ENCODE results near the gene CCKAR. TPM values are rescaled to one million over a fixed set of nuclear protein-coding genes. Genes with fewer than 3 reads are reported as not detected.

Gene CCKAR
- total RNA-seq, 1 donor from 2014 or later = not detected

DNA sequence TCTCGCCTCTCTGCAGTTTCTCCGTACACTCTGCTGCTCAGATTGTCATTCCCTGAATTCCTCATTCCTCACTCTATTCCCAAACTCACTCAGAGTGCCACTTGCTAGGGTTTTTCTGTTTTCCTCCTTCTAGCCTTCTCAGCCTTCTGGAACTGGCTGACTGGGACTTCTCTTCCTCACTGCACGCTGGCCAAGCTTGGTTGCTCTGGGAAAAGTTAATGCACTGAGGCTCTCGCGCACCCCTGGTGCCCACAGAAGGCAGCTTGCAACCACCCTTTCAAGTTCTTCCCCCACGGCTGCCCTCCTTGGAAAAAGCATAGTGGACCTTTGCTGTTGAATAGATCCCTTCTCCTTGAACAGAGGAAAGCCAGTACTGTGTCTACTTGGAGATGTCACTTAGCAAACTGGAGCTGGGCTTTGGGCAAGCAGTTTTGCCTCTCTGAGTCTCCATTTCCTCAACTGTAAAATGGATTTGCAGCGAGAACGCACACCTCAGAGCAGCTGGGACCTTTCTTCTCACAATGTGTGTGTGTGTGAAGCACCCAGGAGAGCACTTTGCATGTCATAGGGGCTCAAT, 6.0 kb upstream of the CCKAR start:
- no peak for DNase-seq
- ATAC-seq = no peak
- intact Hi-C loops (cut with micrococcal nuclease) = no loop called here

DNA sequence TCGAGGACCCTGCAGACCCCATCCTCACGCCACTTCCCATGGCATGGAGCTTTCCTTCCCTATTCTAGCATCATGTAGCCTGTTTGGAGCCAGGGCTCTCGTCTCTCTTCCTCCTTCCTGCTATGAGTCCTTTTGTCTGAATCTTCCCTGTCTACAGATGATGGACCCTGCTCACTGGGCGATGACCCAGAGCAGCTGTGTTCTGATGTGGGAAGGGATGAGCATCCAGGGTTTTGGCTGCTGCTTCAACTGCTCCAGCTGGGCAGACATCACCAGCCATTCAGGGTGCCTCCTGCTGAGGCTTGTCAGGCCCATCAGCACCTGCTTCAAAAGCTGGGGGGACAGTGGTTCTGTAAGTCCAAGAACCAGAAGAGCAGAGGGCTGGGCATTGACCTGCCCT, 3.2 kb upstream of the CCKAR start:
- ATAC-seq = no peak
- intact Hi-C loops (cut with micrococcal nuclease) = no loop called here
- DNase-seq = no peak

DNA sequence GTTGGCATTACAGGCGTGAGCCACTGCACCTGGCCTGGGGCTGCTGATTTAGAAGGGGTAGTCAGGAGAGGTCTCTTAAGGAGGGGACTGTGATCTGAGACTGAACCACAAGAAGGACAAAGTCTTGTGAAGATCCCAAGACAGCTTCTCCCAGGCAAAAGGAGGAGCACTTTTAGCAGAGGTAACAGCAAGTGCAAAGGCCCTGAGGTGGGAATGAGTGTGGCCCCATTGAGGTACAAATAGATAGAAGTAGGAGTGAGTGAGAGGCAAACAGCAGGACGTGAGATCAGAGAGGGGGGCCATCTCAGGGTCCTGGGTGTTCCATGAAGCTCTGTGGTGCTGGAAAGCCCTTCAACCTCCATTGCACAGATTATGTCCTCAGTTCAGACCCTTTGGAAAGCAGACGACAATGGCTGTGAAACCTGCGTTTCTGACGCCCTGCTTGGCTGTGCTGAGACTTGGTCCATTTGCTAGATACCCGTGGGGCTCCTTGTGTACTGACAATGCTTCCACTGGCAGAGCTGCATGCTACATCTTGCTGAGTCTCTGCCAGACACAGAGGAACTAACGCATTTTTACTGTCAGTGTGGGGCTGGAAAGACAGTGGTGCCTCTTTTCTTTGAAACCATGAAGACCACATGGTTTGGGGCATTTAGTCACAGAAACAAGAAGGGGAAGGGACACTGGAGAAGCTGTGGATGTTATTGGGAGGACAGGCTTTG, 1.3 kb upstream of the CCKAR start:
- ATAC-seq (no peak), DNase-seq (no peak)
- intact Hi-C loops (cut with micrococcal nuclease) = no loop called here

DNA sequence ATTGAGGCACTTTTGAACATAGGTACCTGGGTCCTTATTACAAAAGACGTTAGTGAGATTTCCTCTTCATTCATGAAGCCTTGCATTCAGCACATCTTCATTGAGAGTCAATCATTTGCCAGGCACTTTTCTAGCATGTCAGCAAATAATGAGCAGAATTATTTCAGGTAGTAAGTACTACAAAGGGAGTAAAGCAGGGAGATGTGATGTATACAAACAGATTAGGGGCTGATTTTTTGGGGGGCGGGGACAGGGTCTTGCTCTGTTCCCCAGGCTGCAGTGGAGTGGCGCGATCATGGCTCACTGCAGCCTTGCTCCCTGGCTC, 638 bp upstream of the CCKAR start:
- ATAC-seq (no peak), DNase-seq (no peak)
- intact Hi-C loops (cut with micrococcal nuclease) = no loop called here

DNA sequence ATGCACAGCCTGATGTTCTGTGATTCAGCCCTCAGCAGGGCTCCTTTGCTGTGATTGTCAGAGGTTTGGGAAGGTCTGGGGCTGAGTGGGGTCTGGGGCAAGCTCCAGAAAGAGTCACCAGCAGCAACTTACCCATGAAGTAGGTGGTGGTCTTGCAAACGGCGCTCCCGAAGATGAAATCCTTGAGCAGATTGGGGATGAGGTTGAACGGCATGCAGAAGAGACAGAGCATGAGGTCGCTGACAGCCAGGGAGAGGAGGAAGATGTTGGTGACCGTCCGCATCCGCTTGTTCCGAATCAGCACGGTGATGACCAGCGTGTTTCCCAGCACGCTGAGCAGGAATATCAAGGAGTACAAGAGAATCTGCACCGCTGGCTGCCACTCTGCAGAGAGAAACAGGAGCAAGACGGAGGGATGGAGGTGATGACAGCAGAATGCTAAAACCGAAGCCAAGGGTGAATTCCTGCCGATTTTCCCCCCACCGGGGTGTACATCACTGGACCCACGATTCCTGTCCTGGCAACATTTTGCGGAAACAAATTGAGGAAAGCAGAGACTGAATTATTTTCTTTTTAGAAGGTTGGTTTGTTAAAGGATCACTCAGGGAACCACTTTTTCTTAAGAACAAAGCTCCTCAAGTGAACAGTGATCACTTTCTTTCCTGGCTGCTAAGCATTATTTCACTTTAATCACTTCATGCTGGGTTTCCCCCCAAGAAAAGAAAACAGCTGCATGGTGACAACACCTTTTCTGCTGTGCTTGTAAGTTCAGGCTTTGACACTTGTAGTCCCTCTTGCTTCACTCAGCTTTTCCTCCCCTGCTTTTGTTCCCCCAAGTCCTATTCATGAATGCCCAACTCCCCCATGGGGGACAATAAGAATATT, 941 bp downstream of the CCKAR start:
- no peak for ATAC-seq
- intact Hi-C loops (cut with micrococcal nuclease) = no loop called here
- DNase-seq = no peak

DNA sequence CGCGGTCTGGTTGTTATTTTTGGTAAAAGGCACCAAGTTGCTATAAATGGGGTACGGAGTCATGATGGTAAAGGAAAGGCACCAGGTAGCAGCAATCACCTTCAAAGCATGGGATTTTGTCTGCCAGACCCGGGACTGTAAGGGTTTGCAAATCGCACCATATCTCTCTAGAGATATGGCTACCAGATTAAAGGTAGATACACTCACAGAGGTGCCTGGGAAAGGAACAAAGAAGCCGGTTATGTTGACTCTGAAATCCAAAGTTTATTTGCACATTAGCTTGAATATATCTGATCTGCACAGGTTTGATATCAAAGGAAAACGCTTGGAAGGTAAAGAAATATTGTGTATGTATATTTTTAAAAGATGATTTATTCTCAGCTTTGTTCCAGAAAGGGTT, 4.6 kb downstream of the CCKAR start:
- DNase-seq (no peak), ATAC-seq (no peak)
- intact Hi-C loops (cut with micrococcal nuclease) = no loop called here

DNA sequence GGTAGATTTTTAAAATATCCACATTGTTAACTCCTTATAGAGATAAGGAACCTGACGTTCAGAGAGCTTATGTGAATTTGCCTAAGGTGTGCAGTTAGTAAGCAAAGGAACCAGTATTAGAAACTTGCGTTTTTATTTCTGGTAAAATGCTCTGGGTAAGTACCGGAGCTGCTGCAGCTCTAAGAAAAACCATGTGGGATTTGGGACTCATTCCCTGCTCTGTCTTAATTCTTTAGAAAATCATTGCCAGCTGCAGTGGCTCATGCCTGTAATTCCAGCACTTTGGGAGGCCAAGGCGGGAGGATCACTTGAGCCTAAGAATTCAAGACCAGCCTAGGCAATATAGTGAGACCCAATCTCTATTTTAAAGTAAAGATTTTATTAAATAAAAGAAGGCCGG, 5.8 kb downstream of the CCKAR start:
- ATAC-seq (no peak), DNase-seq (no peak)
- intact Hi-C loops (cut with micrococcal nuclease) = no loop called here

DNA sequence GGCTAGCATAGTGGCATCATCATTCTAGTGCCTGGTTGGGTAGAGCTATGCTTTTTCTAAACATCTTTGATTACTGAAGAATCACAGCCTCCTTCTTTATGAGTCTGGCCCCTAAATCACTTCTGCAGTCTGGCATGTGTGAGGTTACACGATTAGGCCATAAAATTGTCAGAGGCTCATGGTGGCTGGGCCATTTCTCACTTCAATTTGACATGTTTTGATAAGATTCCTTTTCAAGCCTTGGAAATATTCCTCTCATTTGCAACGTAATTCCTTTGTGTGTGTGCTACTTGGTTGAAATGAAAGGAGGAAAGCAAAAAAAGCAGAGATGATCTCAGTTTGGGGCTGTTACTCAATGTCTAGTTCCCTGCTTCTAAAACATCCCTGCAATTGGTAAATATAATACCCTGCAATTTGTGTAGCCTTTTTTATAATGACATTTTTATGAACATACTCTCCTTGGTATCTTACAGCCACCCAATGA, 6.2 kb downstream of the CCKAR start:
- intact Hi-C loops (cut with micrococcal nuclease) = no loop called here
- ATAC-seq = no peak
- no peak for DNase-seq

DNA sequence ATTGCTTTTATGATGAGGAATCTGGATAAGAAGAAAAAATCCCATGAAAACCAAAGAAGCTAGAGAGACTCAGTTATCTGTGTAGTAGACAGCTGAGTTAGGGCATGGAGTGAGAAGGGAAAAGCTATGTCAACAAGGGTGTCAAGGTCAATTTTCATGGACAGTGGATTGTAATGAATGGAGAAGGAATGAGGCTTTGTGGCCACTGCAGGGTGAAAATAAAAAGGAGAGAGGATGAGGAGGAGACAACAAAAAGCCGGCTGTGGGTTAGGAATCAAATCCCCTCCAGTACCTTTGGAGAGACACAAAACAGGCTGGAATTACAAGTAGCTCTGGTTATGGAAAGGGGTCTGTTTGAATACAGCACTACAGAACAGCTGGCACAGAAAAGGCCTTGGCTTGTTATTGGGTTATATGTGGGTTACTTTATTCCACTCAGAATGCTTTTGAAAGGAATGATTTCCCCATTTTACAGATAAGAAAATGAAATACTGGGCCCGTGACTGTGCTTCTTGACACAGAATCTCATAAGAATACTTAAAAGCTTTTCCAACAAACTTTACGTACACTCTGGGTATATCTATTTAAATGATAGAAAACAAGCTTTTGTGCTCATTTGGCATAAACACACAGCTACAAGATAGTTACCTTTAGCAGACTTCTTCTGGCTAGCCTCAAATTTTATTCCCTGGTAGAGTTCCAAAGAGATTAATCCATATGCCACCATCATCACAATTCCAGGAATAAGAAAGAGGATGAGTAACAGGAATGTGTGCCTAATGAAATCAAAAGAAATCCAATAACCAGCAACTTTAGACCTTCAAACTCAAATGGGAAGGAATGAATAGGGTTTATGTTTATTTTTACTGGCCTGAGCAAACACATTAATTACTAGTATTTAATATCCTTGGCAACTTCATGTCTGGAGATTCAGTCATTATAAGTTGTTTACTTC, 7.5 kb downstream of the CCKAR start:
- ATAC-seq = no peak
- intact Hi-C loops (cut with micrococcal nuclease) = no loop called here
- DNase-seq = no peak

DNA sequence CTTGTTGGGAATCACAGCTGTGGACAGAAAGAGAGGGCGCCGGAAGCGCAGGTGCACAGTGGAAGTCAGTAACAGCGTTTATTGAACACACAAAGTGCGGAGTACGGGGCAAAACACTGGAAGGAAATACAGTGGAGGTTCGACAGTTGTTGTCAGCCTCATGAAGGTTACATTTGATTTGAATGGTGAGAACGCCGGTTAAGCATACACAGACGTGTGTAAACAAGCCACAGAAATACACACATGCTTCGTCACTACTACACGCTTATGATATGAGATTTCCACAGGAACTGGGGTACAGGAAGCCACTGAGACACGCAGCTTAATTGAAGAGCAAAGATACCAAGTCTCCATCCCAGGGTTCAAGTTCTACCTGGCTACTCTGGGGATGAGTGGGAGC, 12.0 kb downstream of the CCKAR start:
- intact Hi-C loops (cut with micrococcal nuclease) = no loop called here
- DNase-seq (no peak), ATAC-seq (no peak)

DNA sequence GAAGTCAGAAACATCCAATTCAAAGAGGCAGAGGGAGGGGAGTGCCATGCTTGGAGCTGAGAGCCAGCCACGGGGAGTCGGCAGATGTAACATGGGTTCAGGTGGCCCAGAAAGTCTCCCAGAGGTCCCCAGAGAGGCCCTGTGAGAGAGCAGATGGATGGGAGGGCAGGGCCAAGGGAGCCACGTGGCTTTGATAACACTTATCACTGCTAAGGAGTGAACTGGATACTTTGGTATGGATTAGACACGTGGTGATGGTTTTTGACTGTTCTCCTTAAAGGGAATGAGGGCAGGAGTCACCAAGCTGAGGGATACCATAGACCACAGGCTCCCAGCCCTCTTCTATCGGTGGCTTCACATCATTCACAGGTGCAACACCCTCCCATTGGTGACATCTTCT, 13.7 kb downstream of the CCKAR start:
- ATAC-seq (no peak), DNase-seq (no peak)
- intact Hi-C loops (cut with micrococcal nuclease) = no loop called here

DNA sequence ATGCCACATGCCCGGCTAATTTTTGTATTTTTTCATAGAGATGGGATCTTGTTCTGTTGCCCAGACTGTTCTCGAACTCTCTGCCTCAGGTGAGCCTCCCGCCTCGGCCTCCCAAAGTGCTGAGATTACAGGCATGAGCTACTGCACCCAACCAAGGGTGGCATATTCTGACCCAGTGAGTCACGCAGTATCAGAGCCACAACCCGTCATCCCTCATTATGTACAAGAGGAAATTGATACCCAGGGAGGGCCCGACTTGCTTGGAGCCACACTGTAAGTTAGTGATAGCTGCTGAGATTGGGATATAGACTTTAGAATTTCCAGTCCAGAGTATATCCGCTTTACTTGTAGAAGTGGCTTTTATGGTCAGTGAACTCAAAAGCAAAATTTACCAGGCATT, 14.6 kb downstream of the CCKAR start:
- DNase-seq (no peak), ATAC-seq (no peak)
- intact Hi-C loops (cut with micrococcal nuclease) = no loop called here

DNA sequence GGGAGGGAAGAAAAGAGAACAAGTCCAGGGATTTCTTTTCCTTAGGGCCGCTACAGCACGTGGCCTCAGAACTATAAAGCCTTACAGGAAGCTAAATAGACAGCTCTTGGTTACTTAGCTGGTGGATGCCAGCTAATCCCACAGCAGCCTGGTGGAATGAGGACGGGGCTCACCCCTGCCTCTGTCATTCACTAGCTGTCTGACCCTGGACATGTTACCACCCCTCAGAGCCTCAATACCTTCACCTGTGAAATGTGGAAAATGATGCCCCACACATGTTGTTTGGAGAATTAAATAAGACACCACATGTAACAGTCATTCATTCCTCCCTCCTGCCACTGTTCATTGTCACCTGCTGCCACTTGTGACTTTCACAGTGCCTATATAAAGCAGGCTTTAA, 15.7 kb downstream of the CCKAR start:
- ATAC-seq (no peak), DNase-seq (no peak)
- intact Hi-C loops (cut with micrococcal nuclease) = no loop called here

DNA sequence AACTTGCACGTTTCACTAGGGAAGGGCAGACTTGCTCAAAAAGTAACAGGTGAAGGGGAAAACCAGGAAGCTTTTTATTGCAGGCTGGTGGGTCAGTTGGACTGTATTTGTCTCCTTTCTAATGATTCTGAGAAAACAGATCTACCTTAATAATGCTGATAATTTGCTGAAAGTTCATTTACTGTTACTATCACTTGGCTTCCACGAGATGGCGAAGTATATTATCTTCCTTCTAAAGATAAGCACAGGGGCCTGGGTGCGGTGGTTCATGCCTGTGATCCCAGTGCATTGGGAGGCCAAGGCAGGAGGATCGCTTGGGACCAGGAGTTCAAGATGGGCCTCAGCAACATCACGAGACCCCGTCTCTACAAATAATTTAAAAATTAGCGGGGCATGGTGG, 16.4 kb downstream of the CCKAR start:
- intact Hi-C loops (cut with micrococcal nuclease) = no loop called here
- no peak for ATAC-seq
- DNase-seq = no peak

DNA sequence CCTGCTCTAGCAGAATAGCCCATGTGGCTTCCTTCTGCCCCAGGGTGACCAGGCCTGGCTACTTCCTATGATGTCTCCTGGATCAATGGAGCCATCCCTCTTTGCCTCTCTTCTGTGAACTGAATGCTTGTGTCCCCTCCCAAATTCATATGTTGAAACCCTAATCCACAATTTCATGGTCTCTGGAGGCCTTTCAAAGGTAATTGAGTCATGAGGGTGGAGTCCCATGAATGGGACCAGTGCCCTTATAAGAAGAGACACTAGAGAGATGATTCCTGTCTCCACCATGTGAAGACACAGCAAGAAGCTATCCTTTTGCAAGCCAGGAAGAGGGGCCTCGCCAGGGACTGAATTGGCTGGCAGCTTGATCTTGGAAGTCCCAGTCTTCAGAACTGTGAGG, 18.4 kb downstream of the CCKAR start:
- ATAC-seq (no peak), DNase-seq (no peak)
- intact Hi-C loops (cut with micrococcal nuclease) = no loop called here

DNA sequence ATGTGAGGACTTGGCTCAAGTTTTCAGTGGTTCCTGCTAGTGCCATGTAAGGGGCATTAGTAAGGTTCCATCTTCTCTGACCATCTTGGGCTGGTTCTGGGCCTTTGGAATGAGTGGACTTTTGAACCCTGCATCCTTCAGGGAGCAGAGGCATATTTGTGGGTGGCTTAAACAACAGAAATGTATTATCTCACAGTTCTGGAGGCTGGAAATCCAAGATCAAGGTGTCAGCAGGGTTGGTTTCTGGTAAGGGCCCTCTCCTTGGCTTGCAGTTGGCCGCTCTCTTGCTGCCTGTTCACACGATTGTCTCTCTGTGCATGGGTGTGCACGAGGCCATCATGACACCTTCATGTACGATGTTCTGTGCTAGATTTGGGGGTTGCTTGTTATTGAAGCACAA, 21.3 kb downstream of the CCKAR start:
- no peak for ATAC-seq
- intact Hi-C loops (cut with micrococcal nuclease) = no loop called here
- no peak for DNase-seq

DNA sequence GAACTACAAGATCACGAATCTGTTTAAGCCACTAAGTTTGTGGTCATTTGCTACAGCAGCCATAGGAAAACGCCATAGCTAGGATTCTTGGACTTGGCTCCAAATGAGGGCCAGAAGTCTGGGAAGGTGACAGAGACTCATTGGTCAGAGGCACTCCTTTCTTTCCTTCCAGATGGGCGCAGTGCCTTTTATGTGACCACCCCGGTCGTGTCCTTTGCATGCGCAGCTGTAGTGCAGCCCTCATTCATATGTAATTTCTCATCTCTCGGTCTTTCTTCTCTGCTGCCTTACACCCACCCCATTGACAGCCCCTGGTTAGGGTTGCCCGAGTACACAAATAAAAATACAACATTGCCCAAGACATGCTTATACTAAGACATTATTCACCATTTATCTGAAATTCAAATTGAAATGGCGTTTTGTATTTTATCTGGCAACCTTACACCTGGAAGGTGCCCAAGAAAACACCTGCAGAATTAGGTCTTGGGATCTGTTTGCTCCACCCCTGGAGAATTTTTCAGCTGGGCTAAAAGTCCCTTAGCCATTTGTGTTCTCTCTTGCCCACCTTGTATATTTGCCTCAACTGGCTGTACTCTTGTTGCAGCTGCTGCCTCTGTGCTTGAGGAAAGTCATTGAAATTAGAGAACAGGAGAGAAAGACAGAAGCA, 21.9 kb downstream of the CCKAR start:
- intact Hi-C loops (cut with micrococcal nuclease) = no loop called here
- DNase-seq (no peak), ATAC-seq (no peak)

DNA sequence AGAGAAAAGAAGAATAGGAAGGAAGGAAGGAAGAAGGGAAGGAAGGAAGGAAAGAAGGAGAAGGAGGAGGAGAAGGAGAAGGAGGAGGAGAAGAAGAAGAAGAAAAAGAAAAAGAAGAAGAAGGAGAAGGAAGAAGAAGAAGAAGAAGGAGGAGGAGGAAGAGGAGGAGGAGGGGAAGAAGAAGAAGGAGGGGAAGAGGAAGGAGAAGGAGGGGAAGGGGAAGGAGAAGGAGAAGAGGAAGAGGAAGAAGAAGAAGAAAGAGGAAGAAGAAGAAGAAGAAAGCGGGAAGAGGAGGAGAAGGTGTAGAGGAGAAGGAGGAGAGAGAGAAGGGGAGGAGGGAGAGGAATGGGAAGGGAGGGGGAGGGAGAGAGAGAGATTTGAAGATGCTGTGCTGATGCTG, 22.6 kb downstream of the CCKAR start:
- DNase-seq (no peak), ATAC-seq (no peak)
- intact Hi-C loops (cut with micrococcal nuclease) = no loop called here
